Breast epithelium (tissue), 3 donors: Measurements from ENCODE around the gene EHMT1.

Experiments
- CTCF ChIP-seq, 3 donors: fragments of 450-650 bp; IDR thresholded peaks; one replicate each; pipeline ENCODE4 v1.5.1; 2016 to 2017; ENCODE audit warnings: antibody characterized with exemption in 3 of 3, mild to moderate bottlenecking in 3 of 3, moderate library complexity in 3 of 3
- POLR2A ChIP-seq: fragments of 450-650 bp; IDR thresholded peaks from one replicate; pipeline ENCODE4 v1.6.1; 2016; ENCODE audit warnings: antibody characterized with exemption, mild to moderate bottlenecking, moderate library complexity
- POLR2AphosphoS5 ChIP-seq, 3 donors: sonication (generic); formaldehyde crosslinking; IDR thresholded peaks; one replicate each; pipeline ENCODE4 v1.6.1; 2017; ENCODE audit warnings: antibody characterized with exemption in 3 of 3

GRCh38 chr9:137646341-137646740 is 27.5 kb downstream of the EHMT1 start:
- no peak for TF ChIP-seq CTCF (IDR thresholded peaks at IDR 0.05)
- TF ChIP-seq POLR2A, result no peak
- TF ChIP-seq POLR2AphosphoS5 (IDR thresholded peaks at IDR 0.05), result no peak
